GM21423 (cell line): ENCODE results near the gene ABAT.
"Not testable (repeated sequence)": the region's sequence is repeated elsewhere in the genome, so short reads cannot be mapped to it uniquely, and the experiment has no call there.

Experiments used
- ATAC-seq: cut with Tn5 transposase; IDR thresholded peaks from one replicate; pipeline ENCODE4 v1.9.1; 2021; ENCODE audit warnings: mild to moderate bottlenecking, moderate library complexity; ENCODE audit not compliant: unreplicated experiment

Gene ABAT

GRCh38 chr16:8678068-8678927 is 3.9 kb downstream of the ABAT start:
- no peak for ATAC-seq

- no peak for ATAC-seq
These were observed 4.7 kb downstream of the ABAT start for GRCh38 chr16:8679151-8679550.

- no peak for ATAC-seq
These were observed 8.3 kb downstream of the ABAT start for GRCh38 chr16:8682551-8683259.

GRCh38 chr16:8683640-8684039 is 9.2 kb downstream of the ABAT start:
- no peak for ATAC-seq

- ATAC-seq: no peak
These were observed 11.2 kb downstream of the ABAT start for GRCh38 chr16:8685617-8686016.

- ATAC-seq: no peak
These were observed 11.7 kb downstream of the ABAT start for GRCh38 chr16:8686031-8686621.

GRCh38 chr16:8686879-8687278 is 12.5 kb downstream of the ABAT start:
- no peak for ATAC-seq

GRCh38 chr16:8689686-8690085 is 15.3 kb downstream of the ABAT start:
- ATAC-seq: no peak

- no peak for ATAC-seq
These were observed 17.3 kb downstream of the ABAT start for GRCh38 chr16:8691728-8692127.

- ATAC-seq: no peak
These were observed 20.6 kb downstream of the ABAT start for GRCh38 chr16:8694795-8695728.

GRCh38 chr16:8696880-8697279 is 22.5 kb downstream of the ABAT start:
- ATAC-seq: no peak

GRCh38 chr16:8697965-8698364 is 23.5 kb downstream of the ABAT start:
- ATAC-seq: no peak

GRCh38 chr16:8703693-8704092 is 29.3 kb downstream of the ABAT start:
- ATAC-seq: no peak

GRCh38 chr16:8704098-8704497 is 29.7 kb downstream of the ABAT start:
- no peak for ATAC-seq

GRCh38 chr16:8705100-8705822 is 30.8 kb downstream of the ABAT start:
- not testable (repeated sequence) for ATAC-seq

GRCh38 chr16:8708536-8708935 is 34.1 kb downstream of the ABAT start:
- ATAC-seq: no peak

GRCh38 chr16:8712589-8713361 is 38.4 kb downstream of the ABAT start:
- ATAC-seq: no peak

GRCh38 chr16:8713635-8714172 is 39.3 kb downstream of the ABAT start:
- no peak for ATAC-seq

- ATAC-seq: no peak
These were observed 39.8 kb downstream of the ABAT start for GRCh38 chr16:8714174-8714573.
